Fibroblast of pulmonary artery (primary cell): ENCODE data around the gene DDB1.

ENCODE experiments used
- DNase-seq: peaks from one replicate; pipeline ENCODE4 v3.0.0-alpha.2; 2010; ENCODE audit warnings: low read depth
- H3K4me3 ChIP-seq: replicated peaks from 2 replicates; pipeline ENCODE4 v1.5.1; 2011; ENCODE audit warnings: low read depth, mild to moderate bottlenecking, control low read depth, low read length, moderate library complexity
- TF ChIP-seq, protein P1 (sequence below): IDR thresholded peaks from 2 replicates; pipeline ENCODE4 v1.5.1; 2011; ENCODE audit warnings: mild to moderate bottlenecking, control low read depth, low read length, inconsistent platforms; ENCODE audit errors: missing control alignments

DDB1 gene

DNA sequence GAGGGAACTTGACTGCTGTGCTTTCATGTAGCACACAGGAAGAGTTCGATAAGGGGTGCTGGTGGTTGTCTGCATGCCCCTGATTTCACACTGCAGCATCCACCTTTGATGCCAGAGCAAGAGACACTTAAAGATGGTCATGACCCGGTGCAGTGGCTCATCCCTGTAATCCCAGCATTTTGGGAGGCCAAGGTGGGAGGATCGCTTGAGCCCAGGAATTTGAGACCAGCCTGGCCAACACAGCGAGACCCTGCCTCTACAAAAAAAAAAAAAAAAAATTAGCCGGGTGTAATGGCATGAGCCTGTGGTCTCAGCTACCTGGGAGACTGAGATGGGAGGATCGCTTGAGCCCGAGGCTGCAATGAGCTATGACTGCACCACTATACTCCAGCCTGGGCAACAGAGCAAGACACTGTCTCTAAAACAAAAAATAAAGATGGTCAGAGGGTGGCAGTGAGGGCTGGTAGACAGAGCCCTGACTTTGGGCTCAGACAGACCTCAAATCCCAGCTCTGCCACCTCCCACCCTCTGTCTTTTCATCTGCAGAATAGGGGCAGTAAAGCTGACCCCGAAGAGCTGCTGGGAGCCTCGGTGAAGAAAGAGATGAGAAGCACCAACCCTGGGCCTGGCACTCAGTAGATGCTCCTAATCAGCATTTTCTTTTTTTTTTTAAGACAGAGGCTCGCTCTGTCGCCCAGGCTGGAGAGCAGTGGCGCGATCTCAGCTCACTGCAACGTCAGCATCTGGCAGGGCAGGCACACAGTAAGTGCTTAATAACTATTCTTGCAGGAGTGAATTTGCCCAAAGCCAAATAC lies 55.5 kb downstream of the DDB1 start:
- H3K4me3 ChIP-seq: no peak overlapping the region
- TF ChIP-seq, protein P1, sequence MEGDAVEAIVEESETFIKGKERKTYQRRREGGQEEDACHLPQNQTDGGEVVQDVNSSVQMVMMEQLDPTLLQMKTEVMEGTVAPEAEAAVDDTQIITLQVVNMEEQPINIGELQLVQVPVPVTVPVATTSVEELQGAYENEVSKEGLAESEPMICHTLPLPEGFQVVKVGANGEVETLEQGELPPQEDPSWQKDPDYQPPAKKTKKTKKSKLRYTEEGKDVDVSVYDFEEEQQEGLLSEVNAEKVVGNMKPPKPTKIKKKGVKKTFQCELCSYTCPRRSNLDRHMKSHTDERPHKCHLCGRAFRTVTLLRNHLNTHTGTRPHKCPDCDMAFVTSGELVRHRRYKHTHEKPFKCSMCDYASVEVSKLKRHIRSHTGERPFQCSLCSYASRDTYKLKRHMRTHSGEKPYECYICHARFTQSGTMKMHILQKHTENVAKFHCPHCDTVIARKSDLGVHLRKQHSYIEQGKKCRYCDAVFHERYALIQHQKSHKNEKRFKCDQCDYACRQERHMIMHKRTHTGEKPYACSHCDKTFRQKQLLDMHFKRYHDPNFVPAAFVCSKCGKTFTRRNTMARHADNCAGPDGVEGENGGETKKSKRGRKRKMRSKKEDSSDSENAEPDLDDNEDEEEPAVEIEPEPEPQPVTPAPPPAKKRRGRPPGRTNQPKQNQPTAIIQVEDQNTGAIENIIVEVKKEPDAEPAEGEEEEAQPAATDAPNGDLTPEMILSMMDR: no peak
- no peak for DNase-seq

DNA sequence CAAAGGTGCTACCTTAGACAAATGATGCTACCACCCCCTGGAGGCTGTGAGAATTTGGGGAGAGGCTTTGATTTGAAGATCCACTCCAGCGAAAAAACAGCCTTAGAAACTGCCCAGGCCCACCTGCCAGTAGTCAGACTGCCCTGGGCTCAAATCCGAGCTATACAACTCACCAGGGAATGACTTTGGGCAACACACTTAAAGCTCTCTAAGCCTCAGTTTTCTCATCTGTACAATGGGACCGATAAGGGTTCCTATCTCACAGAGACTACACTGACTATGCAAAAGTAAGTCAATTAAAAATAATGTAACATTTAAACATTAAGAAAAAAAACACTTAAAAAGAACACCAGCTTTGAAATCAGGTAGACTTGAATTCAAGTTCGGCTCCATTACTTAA lies 57.7 kb downstream of the DDB1 start:
- no peak overlapping the region for H3K4me3 ChIP-seq
- TF ChIP-seq, protein P1: no peak
- DNase-seq: no peak

DNA sequence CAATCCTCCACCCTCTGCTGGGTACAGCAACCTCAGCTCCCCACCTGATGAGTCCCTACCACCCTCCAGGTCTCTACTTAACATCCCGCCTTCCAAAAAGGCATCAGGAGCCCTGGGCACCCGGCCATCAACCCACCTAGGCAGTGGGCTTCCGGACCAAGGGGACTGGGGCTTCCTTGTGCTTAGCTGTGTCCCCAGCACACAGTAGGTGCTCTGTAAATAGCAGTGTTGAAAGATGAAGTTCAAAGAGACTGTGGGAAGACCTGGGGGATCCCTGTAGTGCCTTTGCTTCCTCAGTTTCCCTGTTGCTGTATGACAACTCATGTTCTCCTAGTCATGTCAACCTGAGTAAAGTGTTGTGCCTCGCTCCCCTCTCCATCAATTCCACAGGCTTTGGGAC lies 58.8 kb downstream of the DDB1 start:
- H3K4me3 ChIP-seq: no peak overlapping the region
- DNase-seq: no peak
- TF ChIP-seq, protein P1: no peak

DNA sequence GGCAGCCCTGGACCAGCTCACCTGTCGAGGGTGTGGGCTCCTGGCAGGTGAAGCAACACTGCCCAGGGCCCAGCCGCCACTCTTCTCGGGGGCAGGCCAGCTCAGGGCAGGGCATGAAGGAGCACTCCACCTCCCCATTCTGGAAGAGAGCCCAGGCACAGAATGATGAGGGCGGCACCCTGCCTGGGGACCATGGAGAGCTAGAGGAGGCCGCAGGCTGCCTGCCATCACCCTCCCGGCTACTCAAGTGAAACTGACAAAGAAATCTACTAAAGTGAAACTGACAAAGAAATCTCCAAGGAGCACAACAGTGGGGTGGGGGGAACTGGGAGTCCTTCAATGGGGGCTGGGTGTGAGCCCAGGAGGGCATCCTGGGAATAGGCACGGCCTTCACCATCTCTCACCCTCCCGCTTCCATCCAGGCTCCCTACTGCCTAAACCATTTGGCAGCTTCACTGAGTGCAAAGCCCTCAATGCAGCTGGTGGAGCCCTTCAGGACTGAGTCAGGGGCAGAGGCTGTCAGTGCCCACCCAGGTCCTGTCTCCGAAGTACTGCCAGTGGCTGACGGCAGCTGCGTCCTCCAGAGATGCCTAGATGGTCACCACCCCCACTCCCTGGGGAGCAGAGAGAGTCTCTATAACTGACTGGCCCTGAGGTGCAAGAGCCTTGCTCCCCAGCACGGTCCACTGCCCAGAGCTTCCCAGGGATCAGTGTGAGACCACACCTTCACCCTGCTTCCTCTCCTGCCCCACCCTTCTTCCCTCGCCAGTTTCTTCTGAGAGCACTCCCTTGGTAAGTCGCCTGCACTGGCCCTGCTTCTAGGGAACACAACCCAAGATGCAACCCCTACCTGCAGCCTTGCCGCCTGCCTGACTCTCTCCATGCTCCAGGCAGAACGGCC lies 59.5 kb downstream of the DDB1 start:
- DNase-seq: no peak
- no peak overlapping the region for H3K4me3 ChIP-seq
- TF ChIP-seq, protein P1: no peak

DNA sequence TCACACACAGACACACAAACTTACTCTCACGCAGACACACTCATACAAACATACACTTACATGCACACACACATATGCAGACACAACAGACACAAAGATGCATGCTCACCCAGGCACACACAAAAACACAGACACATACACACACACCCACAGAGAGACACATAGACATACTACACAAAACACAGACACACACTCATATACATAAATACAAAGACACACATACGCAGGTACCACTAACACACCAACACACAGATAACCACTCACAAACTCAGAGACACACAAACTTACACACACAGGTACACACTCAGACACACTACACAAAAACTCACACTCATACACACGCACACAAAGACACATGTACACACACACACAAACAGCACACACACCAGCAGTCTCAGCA lies 60.2 kb downstream of the DDB1 start:
- no peak overlapping the region for H3K4me3 ChIP-seq
- TF ChIP-seq, protein P1: no peak
- DNase-seq: no peak

DNA sequence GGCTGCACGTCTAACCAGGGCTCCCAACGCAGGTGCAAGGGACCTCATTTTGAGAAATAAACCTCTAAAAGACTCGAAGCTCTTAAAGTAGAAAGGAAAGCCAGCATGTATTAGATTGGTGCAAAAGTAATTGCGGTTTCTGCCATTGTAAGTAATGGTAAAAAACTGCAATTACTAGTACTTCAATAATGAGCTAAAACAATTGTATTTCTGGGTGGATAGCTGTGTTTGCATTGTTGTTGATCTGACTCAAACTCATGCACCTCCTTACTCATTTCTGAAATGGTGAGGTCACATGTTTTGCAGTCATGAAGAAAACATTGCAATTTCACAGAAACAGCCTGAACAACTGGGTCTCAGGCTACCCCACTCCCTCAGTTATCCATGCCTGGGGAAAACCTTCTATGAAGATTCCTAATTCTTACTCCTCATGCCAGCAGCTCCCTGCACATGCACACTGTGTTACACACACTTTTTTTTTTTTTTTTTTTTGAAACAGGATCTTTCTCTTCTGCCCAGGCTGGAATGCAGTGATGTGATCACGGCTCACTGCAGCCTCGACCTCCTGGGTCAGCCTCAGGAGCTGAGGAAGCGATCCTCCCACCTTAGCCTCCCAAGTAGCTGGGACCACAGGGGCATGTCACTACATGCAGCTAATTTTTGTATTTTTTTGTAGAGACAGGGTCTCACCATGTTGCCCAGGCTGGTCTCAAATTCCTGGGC lies 62.4 kb downstream of the DDB1 start:
- no peak overlapping the region for H3K4me3 ChIP-seq
- TF ChIP-seq, protein P1: no peak
- peak; percentile 49 for DNase-seq
